Keratinocyte (primary cell): ENCODE data around the gene NTHL1. TPM values are rescaled to one million over a fixed set of nuclear protein-coding genes. Genes with fewer than 3 reads are reported as not detected.

Experiments
- DNase-seq: peaks from one replicate; pipeline ENCODE4 v3.0.0-alpha.2; 2011; ENCODE audit warnings: low read depth, missing footprints, low spot score
- FAIRE-seq: peaks from 2 replicates; lab custom pipeline; 2011; peaks lifted over from hg19 to GRCh38; lab: Jason Lieb, UNC
- H2AFZ ChIP-seq: 2 replicates; pipeline ENCODE4 v1.6.0; 2012; ENCODE audit warnings: low read length, control low read depth, inconsistent platforms; ENCODE audit not compliant: control insufficient read depth
- H3K27ac ChIP-seq: 2 replicates; pipeline ENCODE4 v1.5.1; 2011; ENCODE audit warnings: low read length; ENCODE audit not compliant: control insufficient read depth, insufficient read depth
- H3K27me3 ChIP-seq: 3 replicates; pipeline ENCODE4 v1.6.0; 2011; ENCODE audit warnings: low read length; ENCODE audit not compliant: control insufficient read depth, insufficient read depth; ENCODE audit errors: extremely low read depth
- H3K36me3 ChIP-seq, 2 experiments: 2 replicates in 1 of 2; 3 replicates in 1 of 2; pipeline ENCODE4 v1.5.1; 2011; ENCODE audit warnings: low read length in 2 of 2, mild to moderate bottlenecking in 1 of 2; ENCODE audit not compliant: control insufficient read depth in 2 of 2, insufficient read depth in 2 of 2; ENCODE audit errors: extremely low read depth in 1 of 2
- H3K4me1 ChIP-seq: 3 replicates; pipeline ENCODE4 v1.5.1; 2011; ENCODE audit warnings: low read length; ENCODE audit not compliant: control insufficient read depth, insufficient read depth; ENCODE audit errors: extremely low read depth
- H3K4me2 ChIP-seq: 3 replicates; pipeline ENCODE4 v1.6.0; 2011; ENCODE audit warnings: low read depth, low read length; ENCODE audit not compliant: control insufficient read depth, insufficient read depth; ENCODE audit errors: extremely low read depth
- H3K4me3 ChIP-seq, 3 experiments: fragments of 200-600 bp in 1 of 3; sonication (generic) in 1 of 3; 2 replicates in 2 of 3; 3 replicates in 1 of 3; pipeline ENCODE4 v1.5.1; 2011 to 2016; ENCODE audit warnings: low read length in 3 of 3, mild to moderate bottlenecking in 3 of 3, control low read depth in 2 of 3, inconsistent platforms in 1 of 3, low read depth in 1 of 3, mixed read lengths in 1 of 3, mixed run types in 1 of 3, moderate library complexity in 1 of 3; ENCODE audit not compliant: control insufficient read depth in 2 of 3, insufficient read depth in 2 of 3; ENCODE audit errors: extremely low read depth in 1 of 3
- H3K79me2 ChIP-seq: 2 replicates; pipeline ENCODE4 v1.6.0; 2012; ENCODE audit warnings: low read length; ENCODE audit not compliant: control insufficient read depth, insufficient read depth
- H3K9ac ChIP-seq: 3 replicates; pipeline ENCODE4 v1.6.0; 2011; ENCODE audit warnings: low read length; ENCODE audit not compliant: control insufficient read depth, insufficient read depth; ENCODE audit errors: extremely low read depth
- H3K9me1 ChIP-seq: 3 replicates; pipeline ENCODE4 v1.6.0; 2011; ENCODE audit warnings: low read length; ENCODE audit not compliant: control insufficient read depth, insufficient read depth; ENCODE audit errors: extremely low read depth
- H3K9me3 ChIP-seq: 2 replicates; pipeline ENCODE4 v1.5.1; 2012; ENCODE audit warnings: low read depth, low read length; ENCODE audit not compliant: control insufficient read depth
- H4K20me1 ChIP-seq: 3 replicates; pipeline ENCODE4 v1.6.0; 2011; ENCODE audit warnings: low read length; ENCODE audit not compliant: control insufficient read depth, insufficient read depth; ENCODE audit errors: extremely low read depth
- CTCF ChIP-seq, 3 experiments: IDR thresholded peaks in 1 of 3; conservative IDR thresholded peaks in 1 of 3; optimal IDR thresholded peaks in 1 of 3; 2 replicates in 2 of 3; 3 replicates in 1 of 3; pipeline versions ENCODE3 to v1.5.1; 2011; ENCODE audit warnings: low read length in 3 of 3, mild to moderate bottlenecking in 3 of 3, moderate library complexity in 2 of 3, control low read depth in 1 of 3, inconsistent platforms in 1 of 3; ENCODE audit not compliant: insufficient read depth in 2 of 3; ENCODE audit errors: extremely low read depth in 1 of 3
- EZH2 ChIP-seq: IDR thresholded peaks from one replicate; pipeline ENCODE4 v1.6.1; 2012; ENCODE audit warnings: inconsistent platforms, mild to moderate bottlenecking, low read length, moderate library complexity
- dilution Hi-C: fragments of 300-500 bp; cut with MboI; formaldehyde crosslinking; loops from one replicate; pipeline ENCODE4 v1.7.0; 2020; ENCODE audit warnings: low sequenced_read_pairs; ENCODE audit not compliant: extremely low pct_ligation_motif_present
- polyA plus RNA-seq, 5 experiments: library from polyadenylated mRNA; depleted of rRNA in 3 of 5; stranded (reverse) in 3 of 5; stranded (forward) in 1 of 5; unstranded in 1 of 5; fragments of >200 nt; gene quantifications; 1 replicate in 1 of 5; 2 replicates in 3 of 5; 3 replicates in 1 of 5; pipeline versions ENCODE4 v1.2.1 to v1.2.3, GENCODE V29; 2011 to 2012; ENCODE audit warnings: missing spikeins in 2 of 5, low read depth in 1 of 5, low replicate concordance in 1 of 5

Gene NTHL1
- polyA plus RNA-seq, 1 donor (not counting 4 experiments of a cell fraction or from before 2014, with no cell fraction given), result 8.5 TPM

- H4K20me1 ChIP-seq, result no peaks in the 10 kb centered on the region
- H3K27ac ChIP-seq, result no peak overlapping the region
- dilution Hi-C loops, result no loop called here
- FAIRE-seq, result no peak
- H3K4me3 ChIP-seq, result no peak overlapping the region
- no peak overlapping the region for H3K9ac ChIP-seq
- H3K4me1 ChIP-seq, result peaks cover 14% of the 10 kb centered on the region
- no peak overlapping the region for H3K4me2 ChIP-seq
- TF ChIP-seq CTCF (optimal IDR thresholded peaks at IDR 0.05 in 1 of 3, IDR thresholded peaks at IDR 0.05 in 1 of 3, conservative IDR thresholded peaks at IDR 0.05 in 1 of 3; ENCODE audit: extremely low read depth in 1 of 3, insufficient read depth in 2 of 3, low read length in 3 of 3) (no peak), EZH2 (no peak)
- no peak for DNase-seq
- no peaks in the 10 kb centered on the region for H3K9me1 ChIP-seq
- H3K79me2 ChIP-seq, result no peaks in the 10 kb centered on the region
- no peaks in the 10 kb centered on the region for H3K9me3 ChIP-seq
- no peaks in the 10 kb centered on the region for H3K27me3 ChIP-seq
- peaks cover 19 to 20% of the 10 kb centered on the region in 2 experiments for H3K36me3 ChIP-seq
- H2AFZ ChIP-seq, result no peak overlapping the region
These were observed 48.4 kb upstream of the NTHL1 start for GRCh38 chr16:2095918-2096582.

GRCh38 chr16:2095315-2095853 is 47.8 kb upstream of the NTHL1 start:
- Histone ChIP-seq H3K36me3 (peaks cover 19 to 25% of the 10 kb centered on the region in 2 experiments), H3K9me1 (no peaks in the 10 kb centered on the region), H3K9me3 (no peaks in the 10 kb centered on the region), H3K79me2 (no peaks in the 10 kb centered on the region), H3K4me3 (no peak overlapping the region), H3K4me2 (no peak overlapping the region), H2AFZ (no peak overlapping the region), H3K9ac (no peak overlapping the region), H3K27me3 (no peaks in the 10 kb centered on the region), H3K4me1 (peaks cover 14% of the 10 kb centered on the region), H4K20me1 (peaks cover 2% of the 10 kb centered on the region), H3K27ac (no peak overlapping the region)
- TF ChIP-seq CTCF (optimal IDR thresholded peaks at IDR 0.05 in 1 of 3, IDR thresholded peaks at IDR 0.05 in 1 of 3, conservative IDR thresholded peaks at IDR 0.05 in 1 of 3; ENCODE audit: extremely low read depth in 1 of 3, insufficient read depth in 2 of 3, low read length in 3 of 3) (no peak), EZH2 (no peak)
- dilution Hi-C loops, result no loop called here
- DNase-seq (no peak), FAIRE-seq (no peak)
